HG03521 (cell line): ENCODE results near the gene HMX1.

Experiments used
- ATAC-seq: cut with Tn5 transposase; IDR thresholded peaks from one replicate; pipeline ENCODE4 v1.9.1; 2021; ENCODE audit warnings: mild to moderate bottlenecking, moderate library complexity; ENCODE audit not compliant: unreplicated experiment

HMX1 gene

DNA sequence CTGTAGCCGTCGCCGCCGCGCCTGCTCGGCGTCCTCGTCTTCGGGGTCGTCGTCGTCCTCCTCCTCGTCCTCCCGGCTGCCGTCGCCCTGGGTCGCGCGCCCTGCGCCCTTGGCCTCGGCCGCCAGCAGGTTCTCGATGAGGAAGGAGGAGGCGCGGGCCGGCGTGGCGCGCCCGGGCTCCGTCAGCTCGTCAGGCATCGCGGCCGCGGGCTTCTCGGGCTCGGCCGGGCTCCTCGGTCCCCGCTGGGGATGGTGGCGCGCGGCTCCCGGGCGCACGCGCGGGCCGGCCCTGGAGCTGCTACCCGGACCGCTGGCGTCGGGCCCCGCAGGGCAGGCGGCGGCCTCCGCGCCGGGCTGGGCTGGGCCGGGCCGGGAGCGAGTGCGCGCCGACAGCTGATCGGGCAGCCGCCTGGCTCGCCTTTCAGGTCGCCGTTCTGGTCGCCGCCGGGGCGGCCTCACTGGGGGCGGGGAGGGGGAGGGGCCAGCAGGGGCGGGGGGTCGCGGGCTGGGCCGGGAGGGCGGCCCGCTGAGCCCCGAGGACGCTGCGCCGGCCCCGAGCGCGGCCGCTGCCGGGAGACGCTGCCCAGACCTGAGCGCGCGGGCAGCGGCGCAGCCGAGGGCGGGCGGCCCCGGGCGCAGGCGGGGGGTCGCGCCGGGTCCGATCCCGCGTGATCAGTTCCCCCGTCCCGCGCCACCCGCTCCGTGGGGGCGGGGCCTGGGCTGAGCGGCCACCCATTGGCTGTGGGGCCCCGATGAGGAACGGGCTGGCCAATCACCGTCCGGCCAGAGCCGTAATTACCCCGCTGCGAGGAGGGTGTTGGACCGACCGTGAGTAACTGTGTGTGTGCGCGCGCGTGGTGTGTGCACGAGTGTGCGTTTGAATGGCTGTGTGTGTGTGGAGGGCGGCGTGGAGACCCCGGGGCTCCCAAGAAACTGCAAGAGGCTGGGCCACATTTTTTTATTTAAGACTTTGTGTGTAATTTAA lies at the start of gene HMX1:
Gene HMX1, minus strand, starts transcription at position 423 of the 985 bp plus-strand sequence. Its CDS starts 225 bp downstream, at position 198.
- ATAC-seq = no peak

- no peak for ATAC-seq
Measured at GRCh38 chr4:8920969-8921368, 49.3 kb upstream of the HMX1 start.

- ATAC-seq = no peak
Measured at GRCh38 chr4:8920289-8920965, 48.8 kb upstream of the HMX1 start.

GRCh38 chr4:8919651-8920288 lies 48.1 kb upstream of the HMX1 start:
- ATAC-seq = no peak

GRCh38 chr4:8917868-8918783 lies 46.5 kb upstream of the HMX1 start:
- peak; percentile 72 for ATAC-seq

GRCh38 chr4:8917321-8917811 lies 45.7 kb upstream of the HMX1 start:
- ATAC-seq = no peak

DNA sequence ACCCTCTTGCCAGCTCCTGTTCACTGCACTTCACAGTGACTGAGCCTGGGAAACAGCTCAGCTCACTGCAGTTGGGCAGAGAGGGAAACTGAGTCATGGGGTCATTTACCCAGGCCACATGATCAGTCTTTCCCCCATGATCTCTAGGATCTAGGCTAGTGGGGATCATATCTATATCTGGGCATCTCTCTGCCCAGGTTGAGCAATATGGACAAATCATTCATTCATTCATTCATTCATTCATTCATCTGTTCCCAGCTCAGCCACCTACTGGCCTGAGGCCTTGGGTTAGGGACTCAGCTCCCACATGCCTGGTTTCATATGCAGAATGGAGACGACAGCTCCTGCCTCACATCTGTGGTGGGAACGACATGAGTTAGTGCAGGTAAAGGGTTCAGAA lies 45.3 kb upstream of the HMX1 start:
- no peak for ATAC-seq

DNA sequence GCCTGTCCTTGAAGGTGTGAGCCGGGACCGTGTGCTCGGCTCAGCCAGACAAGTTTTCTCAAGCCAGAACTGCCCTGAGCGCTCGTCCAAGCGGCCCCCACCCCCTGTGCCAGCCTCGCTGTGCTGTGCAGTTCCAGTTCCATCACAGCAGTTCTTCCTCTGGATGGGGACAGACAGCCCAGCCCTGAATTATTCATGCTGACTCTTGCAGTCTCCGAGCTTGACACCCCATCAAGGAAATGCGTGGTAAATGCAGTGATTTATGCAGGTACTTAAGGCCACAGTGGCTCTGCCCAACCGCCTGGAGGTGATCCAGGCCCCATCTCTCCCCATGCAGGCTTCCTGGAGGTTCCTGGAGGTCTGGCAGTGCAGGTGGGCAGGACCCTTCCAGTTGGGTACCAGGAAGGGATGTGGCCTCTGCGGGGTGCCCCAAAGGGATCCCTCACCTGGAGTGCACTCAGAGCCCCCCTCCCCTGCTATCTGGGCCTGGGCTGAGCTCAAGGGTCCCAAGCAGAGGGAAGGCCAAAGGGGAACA lies 44.8 kb upstream of the HMX1 start:
- ATAC-seq = no peak

- no peak for ATAC-seq
Measured at GRCh38 chr4:8915201-8916200, 43.9 kb upstream of the HMX1 start.

- no peak for ATAC-seq
Measured at GRCh38 chr4:8914461-8915171, 43.0 kb upstream of the HMX1 start.

DNA sequence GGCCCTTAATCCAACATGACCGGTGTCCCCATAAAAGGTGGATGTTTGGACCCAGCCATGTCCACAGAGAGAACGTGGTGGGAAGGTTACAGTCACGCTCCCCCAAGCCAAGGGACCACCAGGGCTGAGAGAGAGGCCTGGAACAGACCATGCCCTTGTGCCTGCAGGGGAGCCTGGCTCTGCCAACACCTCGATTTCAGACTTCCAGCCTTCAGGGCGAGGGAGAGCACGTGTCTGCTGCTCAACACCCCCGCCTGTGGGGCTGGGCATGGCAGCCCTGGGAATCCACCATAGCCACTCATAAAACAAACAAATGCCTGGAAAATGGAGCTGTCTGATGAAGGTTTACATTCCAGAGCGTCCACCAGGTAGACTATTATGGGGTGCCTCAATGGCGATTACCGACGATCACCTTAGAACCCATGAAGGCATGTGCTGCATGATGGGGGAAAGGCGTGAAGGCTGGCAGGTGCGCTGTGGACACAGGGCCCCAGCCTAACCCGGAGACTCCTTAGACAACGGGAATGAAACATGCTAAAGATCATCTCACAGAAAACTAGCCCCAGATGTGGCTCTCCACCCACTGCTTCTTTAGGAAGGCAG lies 42.3 kb upstream of the HMX1 start:
- no peak for ATAC-seq

GRCh38 chr4:8913121-8913857 lies 41.6 kb upstream of the HMX1 start:
- no peak for ATAC-seq

DNA sequence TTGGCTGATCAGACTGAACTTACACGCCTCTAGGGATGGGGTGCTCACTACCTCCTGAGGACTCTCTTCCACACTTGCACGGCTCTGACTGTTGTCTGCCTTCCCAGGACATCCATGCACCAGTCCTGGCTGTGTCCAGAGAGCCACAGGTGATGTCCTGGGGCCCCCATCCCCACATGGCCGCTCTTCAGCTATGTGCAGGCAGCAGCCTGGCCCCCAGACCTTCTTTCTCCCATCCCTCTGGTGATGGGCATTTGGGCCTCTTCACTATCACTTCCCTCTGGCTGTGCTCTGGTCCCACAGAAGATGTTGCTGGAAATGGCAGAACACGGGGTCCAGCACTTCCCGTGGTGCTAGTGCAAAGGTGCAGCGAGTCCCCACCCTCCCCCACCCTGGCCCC lies 40.9 kb upstream of the HMX1 start:
- ATAC-seq = no peak

- no peak for ATAC-seq
Measured at GRCh38 chr4:8912089-8912455, 40.4 kb upstream of the HMX1 start.

GRCh38 chr4:8911316-8912088 lies 39.9 kb upstream of the HMX1 start:
- no peak for ATAC-seq

- ATAC-seq = no peak
Measured at GRCh38 chr4:8910822-8911315, 39.2 kb upstream of the HMX1 start.
